Cardiac atrium fibroblast (primary cell): ENCODE results near the gene MVB12A. TPM values are rescaled to one million over a fixed set of nuclear protein-coding genes. Genes with fewer than 3 reads are reported as not detected.

Experiments used
- total RNA-seq: library from RNA; depleted of rRNA; stranded (reverse); fragments of >200 nt; gene quantifications from 2 replicates; pipeline ENCODE4 v1.2.3, GENCODE V29; 2015

Gene MVB12A
- 92.5 and 110 TPM in 2 replicates for total RNA-seq

DNA sequence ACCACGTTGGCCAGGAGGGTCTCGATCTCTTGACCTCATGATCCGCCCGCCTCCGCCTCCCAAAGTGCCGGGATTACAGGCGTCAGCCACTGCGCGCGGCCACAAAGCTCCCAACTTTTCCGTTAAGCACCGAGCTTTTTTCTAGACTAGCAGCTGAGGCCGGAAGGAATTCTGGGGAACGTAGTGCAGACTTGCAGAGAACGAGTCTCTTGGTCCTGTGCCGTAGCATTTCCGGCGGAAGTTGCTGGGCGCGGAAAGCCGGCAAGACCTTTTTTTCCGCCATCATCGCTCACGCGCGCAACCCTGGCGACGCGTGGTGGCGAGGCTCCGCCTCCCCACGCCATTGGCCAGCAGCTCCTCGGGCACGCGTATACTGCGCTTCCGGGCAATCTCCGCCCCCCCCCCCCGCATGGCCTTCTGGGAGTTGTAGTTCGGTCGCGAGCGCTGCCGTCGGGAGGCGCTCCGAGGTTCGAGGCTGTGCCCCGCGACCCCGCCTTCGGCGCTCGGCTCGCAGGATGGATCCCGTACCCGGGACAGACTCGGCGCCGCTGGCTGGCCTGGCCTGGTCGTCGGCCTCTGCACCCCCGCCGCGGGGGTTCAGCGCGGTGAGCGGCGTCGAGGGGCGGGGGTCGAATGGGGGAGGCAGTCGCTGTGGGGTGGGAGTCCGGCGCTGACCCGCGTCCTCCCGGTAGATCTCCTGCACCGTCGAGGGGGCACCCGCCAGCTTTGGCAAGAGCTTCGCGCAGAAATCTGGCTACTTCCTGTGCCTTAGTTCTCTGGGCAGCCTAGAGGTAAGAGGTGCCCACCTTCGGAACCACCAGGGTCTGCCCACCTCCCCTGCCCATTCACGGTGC, at the start of gene MVB12A:
Gene MVB12A (plus strand): TSS at position 427 of the 854 bp plus-strand sequence. CDS start 89 bp downstream, at position 516.

DNA sequence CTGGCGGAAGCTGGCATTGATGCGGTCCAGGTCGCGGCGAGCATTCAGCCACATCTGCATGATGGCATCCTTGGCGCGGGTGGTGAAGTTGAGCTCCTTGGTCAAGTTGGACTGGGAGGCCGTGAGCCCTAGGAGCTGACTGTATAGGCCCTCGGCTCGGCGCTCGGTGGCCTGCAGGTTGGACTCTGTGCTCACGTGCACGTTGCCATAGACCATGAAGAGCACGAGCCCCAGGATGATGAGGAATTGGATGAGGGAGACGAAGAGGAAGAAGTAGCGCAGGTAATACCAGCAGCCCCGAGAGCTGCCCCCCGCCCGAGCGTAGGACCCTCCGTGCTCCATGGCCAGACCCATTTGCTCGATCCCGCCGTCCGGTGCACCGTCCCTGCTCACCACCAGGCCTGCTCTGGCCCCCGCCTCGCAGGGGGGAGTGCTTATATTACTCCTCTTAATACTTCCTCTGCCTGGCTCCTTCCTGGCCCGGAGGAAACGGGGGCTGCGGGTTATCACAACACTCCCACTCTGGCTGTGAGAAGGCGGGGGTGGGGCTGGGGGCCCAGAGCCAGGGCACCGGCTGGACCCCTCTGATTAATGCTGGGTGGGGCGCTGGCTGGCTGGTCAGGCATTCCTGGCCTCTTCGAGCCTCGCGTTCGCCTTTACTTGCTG, 42.8 kb upstream of the MVB12A start, which contains the start of gene PLVAP:
Gene PLVAP (minus strand): TSS at position 408 of the 666 bp plus-strand sequence. CDS start 54 bp downstream, at position 354.

DNA sequence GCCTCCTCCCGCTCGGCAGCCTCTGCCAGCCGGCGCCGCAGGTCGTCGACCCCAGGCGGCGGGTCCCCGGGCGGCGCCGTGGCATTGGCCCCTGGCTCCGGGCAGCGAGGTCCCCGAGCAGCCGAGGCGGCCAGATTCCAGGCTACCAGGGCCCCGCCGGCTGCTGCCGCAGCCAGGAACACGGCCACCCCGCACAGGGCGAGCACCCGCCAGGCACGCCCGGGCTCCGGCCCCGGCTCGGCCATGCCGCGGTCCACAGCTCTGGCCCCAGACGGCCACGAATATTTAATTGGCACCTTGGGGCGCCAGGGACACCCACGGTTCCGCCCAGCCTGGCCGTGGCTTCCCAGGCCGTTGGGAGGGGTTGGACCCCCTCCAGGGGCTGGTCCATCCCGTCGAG, 25.9 kb upstream of the MVB12A start, which contains the start of gene CCDC194:
Gene CCDC194 (minus strand): TSS at position 283 of the 400 bp plus-strand sequence. CDS start 38 bp downstream, at position 245.

DNA sequence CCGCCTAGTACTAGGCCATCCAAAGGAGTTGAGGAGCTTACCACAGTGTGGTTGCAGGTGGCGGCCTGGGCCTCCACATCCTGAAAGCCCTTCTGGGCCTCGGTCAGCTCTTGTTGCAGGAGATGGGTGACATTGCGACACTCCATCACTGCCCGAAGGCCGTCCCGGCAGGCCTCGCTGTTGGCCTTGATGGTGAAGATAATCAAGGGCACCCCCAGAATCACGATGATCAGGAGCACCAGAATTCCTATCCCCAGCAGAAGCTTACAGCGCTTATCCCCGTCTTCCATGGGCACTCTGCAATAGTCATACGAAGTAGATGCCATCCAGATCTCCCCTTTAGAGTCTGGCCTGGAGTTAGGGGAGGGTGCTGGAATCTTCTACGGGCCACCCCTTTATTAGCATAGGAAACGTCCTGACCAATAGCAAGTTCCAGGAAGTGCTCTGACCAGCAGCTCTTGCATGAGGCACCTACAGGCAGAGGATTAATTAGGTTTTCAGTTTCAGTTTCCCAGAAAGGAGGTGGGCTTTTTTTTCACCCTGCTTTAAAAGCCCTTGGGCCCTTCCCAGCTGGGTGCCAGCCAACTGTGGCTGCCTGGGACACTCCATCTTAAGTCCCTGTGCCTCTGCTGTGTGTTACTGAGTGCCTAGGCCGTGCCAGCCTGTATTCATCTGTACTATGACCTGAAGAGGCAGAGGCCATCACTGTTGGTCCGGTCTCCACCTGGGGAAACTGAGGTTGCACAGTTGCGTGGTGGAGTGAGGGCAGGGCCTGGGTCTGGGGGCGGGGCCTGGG, 14.4 kb upstream of the MVB12A start, which contains the start of gene BST2:
Gene BST2 (minus strand): TSS at position 381 of the 796 bp plus-strand sequence. CDS start 55 bp downstream, at position 326.

DNA sequence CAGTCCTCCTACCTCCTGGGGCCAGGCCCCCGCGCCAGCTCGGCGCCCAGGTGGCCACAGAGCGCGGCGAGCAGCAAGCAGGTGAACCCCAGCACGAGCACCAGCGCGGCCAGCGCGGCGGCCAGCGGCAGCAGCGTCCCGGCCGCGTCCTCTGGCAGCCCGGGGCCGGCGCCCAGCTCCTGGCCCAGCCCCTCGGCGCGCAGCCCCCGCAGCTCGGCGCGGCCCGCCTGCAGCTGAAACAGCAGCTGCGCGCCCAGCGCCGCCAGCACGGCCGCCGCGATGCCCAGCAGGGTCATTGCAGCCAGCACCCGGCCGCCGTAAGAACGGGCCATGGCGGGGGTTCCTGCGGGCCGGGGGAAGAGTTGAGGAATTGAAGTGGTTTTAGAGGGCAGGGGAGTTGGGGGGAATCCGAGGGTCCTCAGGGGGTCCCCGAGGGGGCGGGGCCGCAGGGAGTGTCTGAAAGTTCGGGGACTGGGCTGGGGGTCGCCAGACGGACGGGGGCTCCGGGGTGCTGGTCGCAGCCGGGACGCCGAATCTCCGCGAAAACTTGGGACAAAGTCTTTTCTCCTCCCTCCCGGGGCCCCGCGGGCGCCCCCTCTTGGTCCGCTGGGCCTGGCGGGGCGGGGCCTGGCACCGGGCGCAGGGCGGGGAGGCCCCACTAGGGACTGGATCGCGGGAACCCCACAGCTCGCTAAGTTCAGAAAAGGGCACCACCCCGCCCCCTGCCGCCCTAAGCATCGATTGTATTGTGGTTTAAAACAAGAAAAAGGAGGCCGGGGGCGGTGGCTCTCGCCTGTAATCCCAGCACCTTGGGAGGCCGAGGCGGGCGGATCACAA, 28.5 kb downstream of the MVB12A start, which contains the start of gene TMEM221:
Gene TMEM221 (minus strand): TSS at position 538 of the 837 bp plus-strand sequence. CDS start 206 bp downstream, at position 332.

DNA sequence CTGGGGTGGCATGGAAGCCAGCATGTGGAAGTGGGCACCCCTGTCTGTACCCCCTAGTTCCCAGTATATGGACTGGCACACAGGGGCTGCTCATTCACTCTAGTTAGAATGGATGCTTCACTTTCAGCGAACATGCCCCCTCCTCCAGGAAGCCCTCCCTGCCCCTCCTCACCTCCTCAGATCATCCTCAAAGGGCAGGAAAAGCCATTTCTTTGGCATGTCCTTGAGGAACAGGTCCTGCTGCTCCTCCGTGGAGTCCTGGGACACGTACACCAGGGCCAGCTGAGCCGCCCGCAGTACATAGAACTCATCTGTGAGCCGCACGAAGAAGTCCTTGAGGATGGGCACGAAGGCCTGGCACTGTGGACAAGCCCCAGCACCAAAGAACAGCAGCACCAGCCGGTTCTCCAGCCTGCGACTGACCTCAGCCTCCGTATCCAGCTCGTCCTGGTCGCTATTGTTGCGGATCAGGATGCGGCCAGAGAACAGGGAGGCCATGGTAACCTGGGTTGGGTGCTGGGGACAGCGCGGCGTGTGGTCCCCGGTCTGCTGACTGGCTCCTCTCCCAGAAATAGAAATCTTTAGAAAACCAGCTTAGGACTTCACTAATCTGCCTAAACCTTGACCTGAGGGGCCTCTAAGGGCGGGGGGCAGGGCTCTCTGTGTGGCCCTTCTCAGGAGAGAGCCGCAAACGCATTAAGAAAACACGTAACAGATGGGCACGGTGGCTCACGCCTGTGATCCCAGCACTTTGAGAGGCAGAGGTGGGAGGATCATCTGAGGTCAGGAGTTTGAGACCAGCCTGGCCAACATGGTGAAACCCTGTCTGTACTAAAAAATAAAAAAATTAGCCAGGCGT, 40.8 kb downstream of the MVB12A start, which contains the start of gene NXNL1:
Gene NXNL1 (minus strand): TSS at position 555 of the 859 bp plus-strand sequence. CDS start 57 bp downstream, at position 498.

DNA sequence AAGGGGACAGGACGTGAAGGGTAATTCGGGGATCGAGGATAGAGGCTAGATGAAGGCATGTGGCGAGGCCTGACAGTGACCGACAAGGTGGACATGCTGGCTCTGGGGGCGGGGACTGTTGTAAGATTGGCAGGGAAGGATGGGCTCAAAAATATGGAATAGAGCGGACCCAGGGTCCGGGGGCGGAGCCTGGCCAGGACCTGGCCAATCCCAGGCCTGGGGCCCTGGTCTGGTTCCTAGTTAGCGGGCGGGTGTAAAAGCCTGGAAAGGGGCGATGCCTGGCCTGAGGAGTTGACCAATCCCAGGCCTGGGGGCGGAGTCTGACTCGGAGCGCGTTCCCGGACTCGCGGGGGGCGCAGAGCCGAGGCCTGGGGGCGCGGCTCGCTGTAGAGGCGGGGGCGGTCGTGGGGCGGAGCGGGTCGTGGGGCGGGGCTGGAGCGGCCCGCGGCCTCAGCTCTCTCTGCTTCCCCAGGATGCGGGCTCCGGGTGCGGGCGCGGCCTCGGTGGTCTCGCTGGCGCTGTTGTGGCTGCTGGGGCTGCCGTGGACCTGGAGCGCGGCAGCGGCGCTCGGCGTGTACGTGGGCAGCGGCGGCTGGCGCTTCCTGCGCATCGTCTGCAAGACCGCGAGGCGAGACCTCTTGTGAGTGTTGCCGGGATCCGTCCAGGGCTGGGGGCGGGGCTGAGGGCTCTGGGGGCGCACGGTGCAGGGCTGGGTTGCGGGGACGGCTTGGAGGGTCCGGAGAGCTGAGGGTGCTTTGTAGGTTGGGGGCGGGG, 50.4 kb downstream of the MVB12A start, which contains the start of gene SLC27A1:
Gene SLC27A1 (plus strand): TSS at position 457 of the 774 bp plus-strand sequence. CDS start 17 bp downstream, at position 474.

Other genes starting within 250 kb of the MVB12A start
- gene USE1, start 204.7 kb upstream of the MVB12A start, total RNA-seq = 19.9 and 31.4 TPM in 2 replicates
- gene OCEL1, start 193.8 kb upstream of the MVB12A start, total RNA-seq = 6.2 and 6.7 TPM in 2 replicates
- 39.9 and 62.5 TPM in 2 replicates for gene NR2F6, start 174.1 kb upstream of the MVB12A start, total RNA-seq
- 0.36 and 0.81 TPM in 2 replicates for gene USHBP1, start 155.3 kb upstream of the MVB12A start, total RNA-seq
- 64.3 and 84.5 TPM in 2 replicates for gene BABAM1, start 152.6 kb upstream of the MVB12A start, total RNA-seq
- 0.49 TPM in 1 of 2 replicates, not detected in the other for gene ANKLE1, start 138.1 kb upstream of the MVB12A start, total RNA-seq
- 7.3 and 7.8 TPM in 2 replicates for gene ABHD8, start 116.6 kb upstream of the MVB12A start, total RNA-seq
- 45.9 and 70.3 TPM in 2 replicates for gene MRPL34, start 114.2 kb upstream of the MVB12A start, total RNA-seq
- 25.3 and 47.7 TPM in 2 replicates for gene DDA1, start 110.5 kb upstream of the MVB12A start, total RNA-seq
- 0.97 and 2.5 TPM in 2 replicates for gene ANO8, start 85.2 kb upstream of the MVB12A start, total RNA-seq
- gene GTPBP3, start 82.5 kb upstream of the MVB12A start, total RNA-seq = 12.5 and 16.7 TPM in 2 replicates
- gene PLVAP, start 42.7 kb upstream of the MVB12A start, total RNA-seq = 1.1 and 3.6 TPM in 2 replicates
- not detected in 2 replicates for gene CCDC194, start 25.9 kb upstream of the MVB12A start, total RNA-seq
- gene BST2, start 14.4 kb upstream of the MVB12A start, total RNA-seq = 1.6 TPM in 1 of 2 replicates, not detected in the other
- gene TMEM221, start 28.6 kb downstream of the MVB12A start, total RNA-seq = not detected in 2 replicates
- not detected in 2 replicates for gene NXNL1, start 40.9 kb downstream of the MVB12A start, total RNA-seq
- gene SLC27A1, start 50.5 kb downstream of the MVB12A start, total RNA-seq = 17.0 and 35.4 TPM in 2 replicates
- gene PGLS, start 91.6 kb downstream of the MVB12A start, total RNA-seq = 77.9 and 99.3 TPM in 2 replicates
- gene COLGALT1, start 135.6 kb downstream of the MVB12A start, total RNA-seq = 90.6 and 114 TPM in 2 replicates